Peyer's patch (tissue), 4 donors: ENCODE results near the gene ITGB4. TPM values are rescaled to one million over a fixed set of nuclear protein-coding genes. Genes with fewer than 3 reads are reported as not detected.
A peak's percentile ranks its signal among the peaks of the same experiment; 100 is the strongest.

Source experiments
- DNase-seq, 3 donors: peaks; one replicate each; pipeline ENCODE4 v3.0.0-alpha.2; 2017 to 2019
- H3K27ac ChIP-seq, 4 donors: fragments of 200-600 bp; sonication (generic); one replicate each; pipeline ENCODE4 v1.5.1; 2016 to 2019
- H3K27me3 ChIP-seq, 2 donors: fragments of 200-600 bp; sonication (generic); one replicate each; pipeline ENCODE4 v1.5.1; 2019
- H3K36me3 ChIP-seq, 3 donors: fragments of 200-600 bp; sonication (generic); one replicate each; pipeline ENCODE4 v1.5.1; 2016 to 2019
- H3K4me1 ChIP-seq, 4 donors: fragments of 200-600 bp; sonication (generic); one replicate each; pipeline ENCODE4 v1.5.1; 2016 to 2019
- H3K4me3 ChIP-seq, 4 donors: fragments of 200-600 bp; sonication (generic); 1 replicate in 3 of 4; 2 replicates in 1 of 4; pipeline ENCODE4 v1.5.1; 2016 to 2019; ENCODE audit warnings: mild to moderate bottlenecking in 1 of 4
- H3K9me3 ChIP-seq, 4 donors: fragments of 200-600 bp; sonication (generic); one replicate each; pipeline ENCODE4 v1.5.1; 2016 to 2019; ENCODE audit warnings: mild to moderate bottlenecking in 1 of 4
- CTCF ChIP-seq, 6 experiments: fragments of 450-650 bp in 4 of 6; fragments of 200-600 bp in 2 of 6; sonication (generic) in 1 of 6; IDR thresholded peaks; one replicate each; pipeline ENCODE4 v1.5.1; 2017 to 2019; ENCODE audit warnings: antibody characterized with exemption in 6 of 6, mild to moderate bottlenecking in 3 of 6, moderate library complexity in 1 of 6
- POLR2A ChIP-seq, 2 donors: fragments of 450-650 bp; IDR thresholded peaks; one replicate each; pipeline ENCODE4 v1.5.1; 2017; ENCODE audit warnings: antibody characterized with exemption in 2 of 2, mild to moderate bottlenecking in 2 of 2, moderate library complexity in 2 of 2
- total RNA-seq, 4 donors: library from RNA; depleted of rRNA; stranded (reverse); fragments of >200 nt; gene quantifications; one replicate each; pipeline ENCODE4 v1.1.0, GENCODE V29; 2016

The ITGB4 gene
- total RNA-seq, 4 donors from 2014 or later: 80.0 to 368 (median 219) TPM

- Histone ChIP-seq H3K4me1 (peaks cover 0 to 28% (median 13%) of the 10 kb centered on the region in 4 donors), H3K27ac (peak within 1 kb of the TSS; percentile 99 to 100 (median 100)), H3K4me3 (peak within 1 kb of the TSS; percentile 72 to 83 (median 76)), H3K27me3 (no peaks in the 10 kb centered on the region), H3K9me3 (no peaks in the 10 kb centered on the region), H3K36me3 (no peaks in the 10 kb centered on the region)
- TF ChIP-seq POLR2A (IDR thresholded peaks at IDR 0.05) (peak in 1 of 2 donors; percentile 51), CTCF (IDR thresholded peaks at IDR 0.05) (peak in 2 of 6 experiments; percentile 17 to 25)
- peak; percentile 95 to 99 (median 96) for DNase-seq
Observed at GRCh38 chr17:75784473-75785015, 63.3 kb downstream of the ITGB4 start, which contains the start of gene UNK. UNK (plus strand) TSS chr17:75784806; CDS start chr17:75784881, 75 bp downstream.

GRCh38 chr17:75785016-75785890 lies 64.0 kb downstream of the ITGB4 start:
- Histone ChIP-seq H3K4me1 (peaks cover 0 to 28% (median 13%) of the 10 kb centered on the region in 4 donors), H3K27me3 (no peaks in the 10 kb centered on the region), H3K36me3 (no peaks in the 10 kb centered on the region), H3K9me3 (no peaks in the 10 kb centered on the region), H3K27ac (peak overlapping the region; percentile 99 to 100 (median 100)), H3K4me3 (peak overlapping the region; percentile 72 to 83 (median 76))
- TF ChIP-seq CTCF (IDR thresholded peaks at IDR 0.05) (no peak), POLR2A (IDR thresholded peaks at IDR 0.05) (peak; percentile 63 to 65)
- DNase-seq: peak; percentile 85 to 96 (median 95)

DNA sequence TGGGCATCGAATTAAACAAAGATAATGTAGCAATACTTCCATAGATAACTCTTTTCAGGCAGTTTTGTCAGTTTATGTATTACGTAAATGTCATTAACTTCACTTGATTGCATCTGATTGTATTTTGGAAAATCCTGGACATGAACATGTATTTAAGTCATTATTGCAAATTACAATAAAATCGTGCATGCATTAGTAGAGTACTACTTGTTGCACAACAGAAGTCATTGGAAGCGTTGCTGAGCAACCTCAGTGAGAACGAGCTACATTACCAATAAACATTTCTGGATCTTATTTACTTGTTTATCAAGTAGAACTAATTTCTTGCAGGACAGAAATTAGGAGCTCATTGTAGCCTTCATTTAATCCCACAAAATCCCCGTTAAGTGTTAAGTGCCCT lies 70.0 kb downstream of the ITGB4 start:
- H3K27ac ChIP-seq: no peak overlapping the region
- peaks cover 0 to 5% (median 2%) of the 10 kb centered on the region in 4 donors for H3K4me1 ChIP-seq
- DNase-seq: no peak
- no peaks in the 10 kb centered on the region for H3K36me3 ChIP-seq
- TF ChIP-seq POLR2A (IDR thresholded peaks at IDR 0.05) (no peak), CTCF (IDR thresholded peaks at IDR 0.05) (no peak)
- H3K27me3 ChIP-seq: no peaks in the 10 kb centered on the region
- no peaks in the 10 kb centered on the region for H3K9me3 ChIP-seq
- no peak overlapping the region for H3K4me3 ChIP-seq

- Histone ChIP-seq H3K36me3 (peaks cover 0 to 12% (median 0%) of the 10 kb centered on the region in 3 donors), H3K9me3 (no peaks in the 10 kb centered on the region), H3K4me3 (no peak overlapping the region), H3K27ac (no peak overlapping the region), H3K4me1 (no peaks in the 10 kb centered on the region), H3K27me3 (no peaks in the 10 kb centered on the region)
- TF ChIP-seq POLR2A (IDR thresholded peaks at IDR 0.05) (no peak), CTCF (IDR thresholded peaks at IDR 0.05) (no peak)
- DNase-seq: no peak
Observed at GRCh38 chr17:75793460-75793859, 72.2 kb downstream of the ITGB4 start.

DNA sequence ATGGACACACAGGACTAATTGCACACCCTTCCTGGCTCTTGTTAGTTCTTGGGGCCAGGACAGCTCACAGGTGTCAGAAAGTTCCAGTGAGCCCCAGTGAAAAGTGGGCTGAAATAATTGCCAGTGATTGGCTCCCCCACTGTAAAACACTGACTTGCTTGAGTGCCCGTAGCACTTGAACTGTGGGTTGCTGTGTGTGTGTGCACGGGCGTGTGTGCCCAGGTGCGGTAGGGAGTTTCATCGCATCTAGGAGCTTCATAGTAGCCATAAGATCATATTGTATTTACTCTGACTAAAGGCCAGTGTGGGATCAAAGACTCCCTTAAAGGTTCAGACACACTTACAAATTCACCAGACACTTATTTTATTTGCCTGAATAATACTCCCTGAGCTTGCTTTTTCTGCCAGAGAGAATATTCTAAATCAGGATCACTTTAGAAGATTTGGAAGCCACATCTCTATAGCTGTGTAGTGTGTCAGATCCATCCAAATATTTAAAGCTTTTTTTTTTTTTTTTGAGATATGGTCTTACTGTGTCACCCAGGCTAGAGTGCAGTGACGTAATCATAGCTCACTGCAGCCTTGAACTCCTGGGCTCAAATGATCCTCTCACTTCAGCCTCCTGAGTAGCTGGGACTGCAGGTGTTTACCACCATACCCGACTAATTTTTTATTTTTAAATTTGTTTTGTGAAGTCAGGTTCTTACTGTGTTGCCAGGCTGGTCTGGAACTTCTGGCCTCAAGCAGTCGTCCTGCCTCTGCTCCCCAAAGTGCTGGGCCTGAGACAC lies 74.8 kb downstream of the ITGB4 start:
- Histone ChIP-seq H3K27ac (no peak overlapping the region), H3K9me3 (no peaks in the 10 kb centered on the region), H3K27me3 (no peaks in the 10 kb centered on the region), H3K4me1 (no peaks in the 10 kb centered on the region), H3K4me3 (no peak overlapping the region), H3K36me3 (peaks cover 0 to 31% (median 0%) of the 10 kb centered on the region in 3 donors)
- no peak for TF ChIP-seq POLR2A (IDR thresholded peaks at IDR 0.05)
- TF ChIP-seq CTCF (IDR thresholded peaks at IDR 0.05): no peak
- DNase-seq: peak in 1 of 3 donors; percentile 11
